HEK293 (cell line): ENCODE measurements around the gene IRF7.

Experiments used
- CTCF ChIA-PET: fragments of 350-600 bp; formaldehyde crosslinking; extraction: SDS; loops from one replicate; lab custom pipeline; 2021; ENCODE audit warnings: antibody characterized with exemption; lab: Yijun Ruan, JAX
- POLR2A ChIA-PET: fragments of 300-600 bp; formaldehyde crosslinking; extraction: SDS; loops from one replicate; lab custom pipeline; 2020; ENCODE audit warnings: antibody characterized with exemption, inconsistent platforms; lab: Yijun Ruan, JAX
- H3K27ac ChIP-seq: fragments of 200-500 bp; sonication (Bioruptor generic); 2 replicates; pipeline ENCODE4 v1.5.1; 2014; ENCODE audit warnings: low read depth, low read length, control low read depth, inconsistent platforms; ENCODE audit errors: extremely low read depth
- H3K36me3 ChIP-seq, 2 experiments: fragments of 200-500 bp in 1 of 2; sonication (Bioruptor generic) in 1 of 2; 1 replicate in 1 of 2; 2 replicates in 1 of 2; pipeline ENCODE4 v1.5.1; 2014 to 2017; ENCODE audit warnings: inconsistent platforms in 2 of 2, low read length in 2 of 2; ENCODE audit not compliant: control insufficient read depth in 2 of 2, insufficient read depth in 1 of 2
- H3K4me1 ChIP-seq: fragments of 200-500 bp; sonication (Bioruptor generic); 2 replicates; pipeline ENCODE4 v1.5.1; 2014; ENCODE audit warnings: mild to moderate bottlenecking, low read length, inconsistent platforms; ENCODE audit not compliant: control insufficient read depth, insufficient read depth
- H3K4me3 ChIP-seq: 2 replicates; pipeline ENCODE4 v1.5.1; 2011; ENCODE audit warnings: low read depth, mild to moderate bottlenecking, control low read depth, low read length, moderate library complexity
- H3K9me3 ChIP-seq: fragments of 200-500 bp; sonication (Bioruptor generic); 2 replicates; pipeline ENCODE4 v1.5.1; 2014; ENCODE audit warnings: low read depth, low read length, inconsistent platforms; ENCODE audit not compliant: control insufficient read depth, insufficient read depth
- TCF7L2 ChIP-seq: IDR thresholded peaks from 2 replicates; pipeline ENCODE4 v1.6.1; 2011; ENCODE audit warnings: low read depth, mild to moderate bottlenecking, inconsistent platforms, low read length, moderate library complexity, borderline replicate concordance
- ZFP3 ChIP-seq: fragments of 450-650 bp; formaldehyde crosslinking; IDR thresholded peaks from 2 replicates; pipeline ENCODE4 v1.5.1; 2016; ENCODE audit warnings: low read depth, missing biosample characterization, missing genetic modification characterization
- ZNF140 ChIP-seq: fragments of 450-650 bp; formaldehyde crosslinking; IDR thresholded peaks from 2 replicates; pipeline ENCODE4 v1.5.1; 2016; ENCODE audit warnings: missing biosample characterization, missing genetic modification characterization
- ZNF48 ChIP-seq: fragments of 450-650 bp; formaldehyde crosslinking; IDR thresholded peaks from 2 replicates; pipeline ENCODE4 v1.5.1; 2016; ENCODE audit warnings: missing biosample characterization, missing genetic modification characterization
- ZNF521 ChIP-seq: fragments of 450-650 bp; formaldehyde crosslinking; IDR thresholded peaks from 2 replicates; pipeline ENCODE4 v1.5.1; 2017; ENCODE audit warnings: missing biosample characterization, mild to moderate bottlenecking, missing genetic modification characterization
- ZNF529 ChIP-seq: fragments of 450-650 bp; formaldehyde crosslinking; IDR thresholded peaks from 2 replicates; pipeline ENCODE4 v1.5.1; 2017; ENCODE audit warnings: missing genetic modification characterization, missing biosample characterization; ENCODE audit not compliant: insufficient replicate concordance
- ZNF558 ChIP-seq: fragments of 450-650 bp; formaldehyde crosslinking; IDR thresholded peaks from 2 replicates; pipeline ENCODE4 v1.5.1; 2016; ENCODE audit warnings: missing biosample characterization, missing genetic modification characterization
- ZNF670 ChIP-seq: fragments of 450-650 bp; formaldehyde crosslinking; IDR thresholded peaks from 2 replicates; pipeline ENCODE4 v1.5.1; 2016; ENCODE audit warnings: missing biosample characterization, missing genetic modification characterization, low read depth
- ZNF791 ChIP-seq: fragments of 450-650 bp; formaldehyde crosslinking; IDR thresholded peaks from 2 replicates; pipeline ENCODE4 v1.5.1; 2016; ENCODE audit warnings: missing biosample characterization, missing genetic modification characterization
- ZNF837 ChIP-seq: fragments of 450-650 bp; formaldehyde crosslinking; IDR thresholded peaks from 2 replicates; pipeline ENCODE4 v1.5.1; 2016; ENCODE audit warnings: missing biosample characterization, missing genetic modification characterization
- TF ChIP-seq, protein P1 (sequence below): fragments of 450-650 bp; formaldehyde crosslinking; IDR thresholded peaks from 2 replicates; pipeline ENCODE4 v1.5.1; 2016; ENCODE audit warnings: missing biosample characterization, missing genetic modification characterization, borderline replicate concordance
- TF ChIP-seq, protein P2 (sequence below): sonication (generic); formaldehyde crosslinking; IDR thresholded peaks from 2 replicates; pipeline ENCODE4 v1.8.1; 2022; ENCODE audit warnings: mild to moderate bottlenecking, moderate library complexity, missing genetic modification reagents
- TF ChIP-seq, protein P3 (sequence below): fragments of 450-650 bp; formaldehyde crosslinking; IDR thresholded peaks from 2 replicates; pipeline ENCODE4 v1.5.1; 2016; ENCODE audit warnings: missing biosample characterization, missing genetic modification characterization
- TF ChIP-seq, protein P4 (sequence below): fragments of 450-650 bp; formaldehyde crosslinking; IDR thresholded peaks from 2 replicates; pipeline ENCODE4 v1.5.1; 2016; ENCODE audit warnings: missing biosample characterization, missing genetic modification characterization
- TF ChIP-seq, protein P5 (sequence below): fragments of 450-650 bp; formaldehyde crosslinking; IDR thresholded peaks from 2 replicates; pipeline ENCODE4 v1.5.1; 2016; ENCODE audit warnings: missing biosample characterization, missing genetic modification characterization

IRF7 gene

DNA sequence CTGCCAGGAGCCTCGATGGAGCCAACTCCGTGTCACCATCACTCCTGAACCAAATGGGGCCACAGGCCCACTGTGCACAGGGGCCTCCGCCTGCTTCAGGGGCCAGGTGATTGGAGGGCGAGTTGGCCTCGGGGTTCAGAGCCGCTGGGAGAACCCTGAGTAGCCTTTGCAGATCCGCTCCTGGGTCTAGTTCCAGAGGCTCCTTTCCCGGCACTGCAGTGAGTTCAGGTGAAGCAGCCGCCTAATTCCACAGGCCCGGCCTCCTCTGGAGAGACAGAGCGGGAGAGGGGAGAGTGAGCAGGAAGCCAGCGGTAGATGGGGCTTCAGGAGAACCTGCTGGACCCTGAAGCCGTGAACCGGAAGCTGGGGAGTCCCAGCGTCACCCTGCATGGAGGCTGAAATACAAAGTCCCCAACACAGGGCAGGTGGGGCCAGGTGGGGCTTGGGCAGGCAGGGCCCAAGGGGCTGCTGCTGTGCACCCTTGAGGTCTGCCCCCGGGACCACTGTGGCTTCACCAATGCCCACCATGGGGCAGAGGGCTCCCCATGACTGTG, 43.9 kb upstream of the IRF7 start:
- H3K4me1 ChIP-seq = no peaks in the 10 kb centered on the region
- CTCF ChIA-PET = interaction anchor here (0.8 kb wide), 1 partner anchor 23 kb away, joined by 3 read pairs; no protein-coding TSS in a partner anchor
- POLR2A ChIA-PET = no interaction called here
- H3K4me3 ChIP-seq = no peak overlapping the region
- TF ChIP-seq, protein P1, sequence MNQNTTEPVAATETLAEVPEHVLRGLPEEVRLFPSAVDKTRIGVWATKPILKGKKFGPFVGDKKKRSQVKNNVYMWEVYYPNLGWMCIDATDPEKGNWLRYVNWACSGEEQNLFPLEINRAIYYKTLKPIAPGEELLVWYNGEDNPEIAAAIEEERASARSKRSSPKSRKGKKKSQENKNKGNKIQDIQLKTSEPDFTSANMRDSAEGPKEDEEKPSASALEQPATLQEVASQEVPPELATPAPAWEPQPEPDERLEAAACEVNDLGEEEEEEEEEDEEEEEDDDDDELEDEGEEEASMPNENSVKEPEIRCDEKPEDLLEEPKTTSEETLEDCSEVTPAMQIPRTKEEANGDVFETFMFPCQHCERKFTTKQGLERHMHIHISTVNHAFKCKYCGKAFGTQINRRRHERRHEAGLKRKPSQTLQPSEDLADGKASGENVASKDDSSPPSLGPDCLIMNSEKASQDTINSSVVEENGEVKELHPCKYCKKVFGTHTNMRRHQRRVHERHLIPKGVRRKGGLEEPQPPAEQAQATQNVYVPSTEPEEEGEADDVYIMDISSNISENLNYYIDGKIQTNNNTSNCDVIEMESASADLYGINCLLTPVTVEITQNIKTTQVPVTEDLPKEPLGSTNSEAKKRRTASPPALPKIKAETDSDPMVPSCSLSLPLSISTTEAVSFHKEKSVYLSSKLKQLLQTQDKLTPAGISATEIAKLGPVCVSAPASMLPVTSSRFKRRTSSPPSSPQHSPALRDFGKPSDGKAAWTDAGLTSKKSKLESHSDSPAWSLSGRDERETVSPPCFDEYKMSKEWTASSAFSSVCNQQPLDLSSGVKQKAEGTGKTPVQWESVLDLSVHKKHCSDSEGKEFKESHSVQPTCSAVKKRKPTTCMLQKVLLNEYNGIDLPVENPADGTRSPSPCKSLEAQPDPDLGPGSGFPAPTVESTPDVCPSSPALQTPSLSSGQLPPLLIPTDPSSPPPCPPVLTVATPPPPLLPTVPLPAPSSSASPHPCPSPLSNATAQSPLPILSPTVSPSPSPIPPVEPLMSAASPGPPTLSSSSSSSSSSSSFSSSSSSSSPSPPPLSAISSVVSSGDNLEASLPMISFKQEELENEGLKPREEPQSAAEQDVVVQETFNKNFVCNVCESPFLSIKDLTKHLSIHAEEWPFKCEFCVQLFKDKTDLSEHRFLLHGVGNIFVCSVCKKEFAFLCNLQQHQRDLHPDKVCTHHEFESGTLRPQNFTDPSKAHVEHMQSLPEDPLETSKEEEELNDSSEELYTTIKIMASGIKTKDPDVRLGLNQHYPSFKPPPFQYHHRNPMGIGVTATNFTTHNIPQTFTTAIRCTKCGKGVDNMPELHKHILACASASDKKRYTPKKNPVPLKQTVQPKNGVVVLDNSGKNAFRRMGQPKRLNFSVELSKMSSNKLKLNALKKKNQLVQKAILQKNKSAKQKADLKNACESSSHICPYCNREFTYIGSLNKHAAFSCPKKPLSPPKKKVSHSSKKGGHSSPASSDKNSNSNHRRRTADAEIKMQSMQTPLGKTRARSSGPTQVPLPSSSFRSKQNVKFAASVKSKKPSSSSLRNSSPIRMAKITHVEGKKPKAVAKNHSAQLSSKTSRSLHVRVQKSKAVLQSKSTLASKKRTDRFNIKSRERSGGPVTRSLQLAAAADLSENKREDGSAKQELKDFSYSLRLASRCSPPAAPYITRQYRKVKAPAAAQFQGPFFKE (tag by site-specific recombination) = no peak
- TF ChIP-seq ZNF558 (tag by site-specific recombination) = no peak
- TF ChIP-seq, protein P2, sequence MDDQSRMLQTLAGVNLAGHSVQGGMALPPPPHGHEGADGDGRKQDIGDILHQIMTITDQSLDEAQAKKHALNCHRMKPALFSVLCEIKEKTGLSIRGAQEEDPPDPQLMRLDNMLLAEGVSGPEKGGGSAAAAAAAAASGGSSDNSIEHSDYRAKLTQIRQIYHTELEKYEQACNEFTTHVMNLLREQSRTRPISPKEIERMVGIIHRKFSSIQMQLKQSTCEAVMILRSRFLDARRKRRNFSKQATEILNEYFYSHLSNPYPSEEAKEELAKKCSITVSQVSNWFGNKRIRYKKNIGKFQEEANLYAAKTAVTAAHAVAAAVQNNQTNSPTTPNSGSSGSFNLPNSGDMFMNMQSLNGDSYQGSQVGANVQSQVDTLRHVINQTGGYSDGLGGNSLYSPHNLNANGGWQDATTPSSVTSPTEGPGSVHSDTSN (CRISPR knock-in tag) = no peak
- TF ChIP-seq, all 188 proteins: peak for 0
- Histone ChIP-seq H3K27ac (no peak overlapping the region), H3K9me3 (no peaks in the 10 kb centered on the region), H3K36me3 (peaks cover 8 to 92% of the 10 kb centered on the region in 2 experiments; a peak in 2 of 3 replicates)

DNA sequence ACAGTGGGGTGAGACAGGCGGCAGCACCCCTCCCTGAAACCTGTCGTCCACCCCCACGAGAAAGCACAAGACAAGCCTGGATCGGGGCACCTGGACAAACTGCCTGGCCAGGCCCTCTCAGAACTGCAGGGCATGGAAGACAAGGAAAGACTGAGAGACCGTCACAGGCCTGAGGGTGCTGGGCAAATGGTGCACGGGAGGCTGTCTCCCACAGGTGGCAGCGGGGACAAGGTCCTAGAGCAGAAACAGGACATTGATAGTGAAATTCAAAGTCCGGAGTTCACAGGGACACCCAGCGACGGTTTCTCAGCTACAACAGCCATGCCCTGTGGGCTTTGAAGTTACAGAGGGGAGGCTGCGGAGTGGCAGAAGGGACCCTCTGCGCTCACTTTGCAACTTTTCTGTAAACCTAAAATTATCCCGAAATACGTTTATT, 42.0 kb upstream of the IRF7 start:
- Histone ChIP-seq H3K4me3 (no peak overlapping the region), H3K9me3 (no peaks in the 10 kb centered on the region), H3K27ac (no peak overlapping the region), H3K4me1 (no peaks in the 10 kb centered on the region), H3K36me3 (peaks cover 4 to 92% of the 10 kb centered on the region in 2 experiments; a peak in 2 of 3 replicates)
- TF ChIP-seq ZFP3 (tag by site-specific recombination) = no peak
- no peak for TF ChIP-seq ZNF837 (tag by site-specific recombination)
- TF ChIP-seq ZNF670 (tag by site-specific recombination) = no peak
- TF ChIP-seq ZNF48 = no peak
- TF ChIP-seq ZNF140 (tag by site-specific recombination) = no peak
- TF ChIP-seq, protein P3, sequence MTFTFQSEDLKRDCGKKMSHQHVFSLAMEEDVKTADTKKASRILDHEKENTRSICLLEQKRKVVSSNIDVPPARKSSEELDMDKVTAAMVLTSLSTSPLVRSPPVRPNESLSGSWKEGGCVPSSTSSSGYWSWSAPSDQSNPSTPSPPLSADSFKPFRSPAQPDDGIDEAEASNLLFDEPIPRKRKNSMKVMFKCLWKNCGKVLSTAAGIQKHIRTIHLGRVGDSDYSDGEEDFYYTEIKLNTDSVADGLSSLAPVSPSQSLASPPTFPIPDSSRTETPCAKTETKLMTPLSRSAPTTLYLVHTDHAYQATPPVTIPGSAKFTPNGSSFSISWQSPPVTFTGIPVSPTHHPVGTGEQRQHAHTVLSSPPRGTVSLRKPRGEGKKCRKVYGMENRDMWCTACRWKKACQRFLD (tag by site-specific recombination) = no peak
- TF ChIP-seq, protein P1 (tag by site-specific recombination) = no peak
- TF ChIP-seq, protein P4, sequence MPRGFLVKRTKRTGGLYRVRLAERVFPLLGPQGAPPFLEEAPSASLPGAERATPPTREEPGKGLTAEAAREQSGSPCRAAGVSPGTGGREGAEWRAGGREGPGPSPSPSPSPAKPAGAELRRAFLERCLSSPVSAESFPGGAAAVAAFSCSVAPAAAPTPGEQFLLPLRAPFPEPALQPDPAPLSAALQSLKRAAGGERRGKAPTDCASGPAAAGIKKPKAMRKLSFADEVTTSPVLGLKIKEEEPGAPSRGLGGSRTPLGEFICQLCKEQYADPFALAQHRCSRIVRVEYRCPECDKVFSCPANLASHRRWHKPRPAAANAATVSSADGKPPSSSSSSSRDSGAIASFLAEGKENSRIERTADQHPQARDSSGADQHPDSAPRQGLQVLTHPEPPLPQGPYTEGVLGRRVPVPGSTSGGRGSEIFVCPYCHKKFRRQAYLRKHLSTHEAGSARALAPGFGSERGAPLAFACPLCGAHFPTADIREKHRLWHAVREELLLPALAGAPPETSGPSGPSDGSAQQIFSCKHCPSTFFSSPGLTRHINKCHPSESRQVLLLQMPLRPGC = no peak
- no peak for TF ChIP-seq TCF7L2
- no peak for TF ChIP-seq ZNF529
- no peak for TF ChIP-seq ZNF521
- TF ChIP-seq ZNF791 (tag by site-specific recombination) = no peak
- TF ChIP-seq, protein P5, sequence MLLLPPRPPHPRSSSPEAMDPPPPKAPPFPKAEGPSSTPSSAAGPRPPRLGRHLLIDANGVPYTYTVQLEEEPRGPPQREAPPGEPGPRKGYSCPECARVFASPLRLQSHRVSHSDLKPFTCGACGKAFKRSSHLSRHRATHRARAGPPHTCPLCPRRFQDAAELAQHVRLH = no peak
- CTCF ChIA-PET = no interaction called here
- POLR2A ChIA-PET = no interaction called here
